Adrenal gland (tissue), 5 donors: ENCODE results near the gene FBXO24.

ENCODE experiments used
- CTCF ChIP-seq, 6 experiments: fragments of 450-650 bp in 4 of 6; fragments of 200-600 bp in 2 of 6; sonication (generic) in 1 of 6; IDR thresholded peaks; 1 replicate in 5 of 6; 2 replicates in 1 of 6; pipeline versions ENCODE4 v1.5.1 to v1.8.0; 2016 to 2021; ENCODE audit warnings: antibody characterized with exemption in 6 of 6, mild to moderate bottlenecking in 2 of 6, moderate library complexity in 1 of 6
- POLR2A ChIP-seq, 2 donors: fragments of 450-650 bp; IDR thresholded peaks; one replicate each; pipeline ENCODE4 v1.6.1; 2017; ENCODE audit warnings: antibody characterized with exemption in 2 of 2, mild to moderate bottlenecking in 2 of 2, moderate library complexity in 1 of 2
- donor health status: DM: no; HTN: no; CAD: no.

GRCh38 chr7:100538654-100539435, 47.3 kb upstream of the FBXO24 start, which contains the start of gene AGFG2:
- no peak for TF ChIP-seq CTCF (IDR thresholded peaks at IDR 0.05)
- TF ChIP-seq POLR2A (IDR thresholded peaks at IDR 0.05): peak; percentile 81 to 96
